Gastroesophageal sphincter (tissue), 4 donors: ENCODE measurements around the gene TMEM167B. TPM values are rescaled to one million over a fixed set of nuclear protein-coding genes. Genes with fewer than 3 reads are reported as not detected.

Source experiments
- ATAC-seq: fragments of 150-250 bp; one replicate; pipeline ENCODE4 v1.9.1; 2016; ENCODE audit warnings: mild to moderate bottlenecking, moderate library complexity
- H3K27ac ChIP-seq, 4 donors: fragments of 200-600 bp; sonication (generic) in 3 of 4; 1 replicate in 3 of 4; 2 replicates in 1 of 4; pipeline ENCODE4 v1.5.1; 2016 to 2019
- H3K27me3 ChIP-seq: fragments of 200-600 bp; sonication (generic); one replicate; pipeline ENCODE4 v1.5.1; 2019
- H3K36me3 ChIP-seq, 2 donors: fragments of 200-600 bp; sonication (generic); one replicate each; pipeline ENCODE4 v1.5.1; 2019; ENCODE audit warnings: control low read depth in 1 of 2
- H3K4me1 ChIP-seq, 3 donors: fragments of 200-600 bp; sonication (generic); 1 replicate in 2 of 3; 2 replicates in 1 of 3; pipeline ENCODE4 v1.5.1; 2016 to 2019; ENCODE audit warnings: control low read depth in 2 of 3
- H3K4me3 ChIP-seq, 2 donors: fragments of 200-600 bp; sonication (generic); one replicate each; pipeline ENCODE4 v1.5.1; 2019; ENCODE audit warnings: mild to moderate bottlenecking in 1 of 2, moderate library complexity in 1 of 2
- H3K9me3 ChIP-seq, 3 donors: fragments of 200-600 bp; sonication (generic); one replicate each; pipeline ENCODE4 v1.5.1; 2017 to 2019; ENCODE audit warnings: control low read depth in 2 of 3
- EP300 ChIP-seq: sonication (generic); formaldehyde crosslinking; IDR thresholded peaks from one replicate; pipeline ENCODE4 v1.6.1; 2017; ENCODE audit warnings: antibody characterized with exemption, mild to moderate bottlenecking
- POLR2A ChIP-seq, 2 donors: fragments of 450-650 bp; IDR thresholded peaks; one replicate each; pipeline ENCODE4 v1.6.1; 2017; ENCODE audit warnings: antibody characterized with exemption in 2 of 2, mild to moderate bottlenecking in 2 of 2, moderate library complexity in 1 of 2
- POLR2AphosphoS5 ChIP-seq: sonication (generic); formaldehyde crosslinking; IDR thresholded peaks from one replicate; pipeline ENCODE4 v1.6.1; 2017; ENCODE audit warnings: antibody characterized with exemption
- WGBS, 2 donors: methylation state at CpG; one replicate each; pipeline ENCODE4 v1.1.5; 2018; ENCODE audit warnings: low coverage in 1 of 2; 5-methylcytosine and 5-hydroxymethylcytosine counted together
- total RNA-seq, 4 donors: library from RNA; depleted of rRNA; stranded (reverse); fragments of >200 nt; gene quantifications; one replicate each; pipeline ENCODE4 v1.1.0, GENCODE V29; 2016
- TF ChIP-seq, protein P1 (sequence below), 4 experiments: fragments of 200-600 bp in 2 of 4; fragments of 450-650 bp in 2 of 4; sonication (generic) in 1 of 4; IDR thresholded peaks; one replicate each; pipeline ENCODE4 v1.5.1; 2017 to 2019; ENCODE audit warnings: antibody characterized with exemption in 4 of 4, mild to moderate bottlenecking in 2 of 4, moderate library complexity in 2 of 4

The TMEM167B gene
- total RNA-seq, 4 donors from 2014 or later: 29.3 to 42.3 (median 31.7) TPM

DNA sequence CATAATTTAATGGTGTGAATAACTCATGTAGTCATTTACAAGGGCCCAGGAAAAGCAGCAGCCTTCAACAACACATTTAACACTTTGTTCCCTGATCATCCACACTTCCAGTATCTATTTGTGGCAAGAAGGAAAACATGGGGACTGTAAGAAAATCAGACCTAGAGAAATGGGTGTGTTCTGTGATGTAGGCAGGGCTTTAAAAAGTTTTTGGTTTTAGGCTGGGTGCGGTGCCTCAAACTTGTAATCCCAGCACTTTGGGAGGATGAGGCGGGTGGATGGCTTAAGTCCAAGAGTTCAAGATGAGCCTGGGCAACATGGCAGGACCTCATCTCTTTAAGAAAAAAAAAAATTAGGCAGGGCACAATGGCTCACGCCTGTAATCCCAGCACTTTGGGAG lies 34.5 kb upstream of the TMEM167B start:
- Histone ChIP-seq H3K4me3 (no peak overlapping the region), H3K4me1 (no peaks in the 10 kb centered on the region), H3K27ac (no peak overlapping the region), H3K27me3 (peaks cover 4% of the 10 kb centered on the region), H3K9me3 (no peaks in the 10 kb centered on the region), H3K36me3 (no peaks in the 10 kb centered on the region)
- no peak for TF ChIP-seq POLR2AphosphoS5
- WGBS, 2 donors: 66 to 85% methylated on average over 3 of the region's 3 CpGs
- no peak for ATAC-seq

DNA sequence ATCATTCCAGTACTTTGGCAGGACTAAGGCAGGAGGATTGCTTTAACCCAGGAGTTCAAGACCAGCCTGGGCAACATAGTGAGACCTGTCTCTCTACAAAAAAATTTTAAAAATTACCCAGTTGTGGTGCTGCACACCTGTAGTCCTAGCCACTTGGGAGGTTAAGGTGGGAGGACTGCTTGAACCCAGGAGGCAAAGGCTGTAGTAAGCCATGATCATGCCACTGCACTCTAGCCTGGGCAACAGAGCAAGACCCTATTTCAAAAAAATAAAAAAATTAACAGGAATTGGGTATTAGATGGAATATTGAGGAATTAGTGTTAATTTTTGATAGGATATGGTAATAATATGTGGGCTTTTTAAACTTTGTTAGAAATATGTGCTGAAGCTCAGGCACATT lies 31.5 kb upstream of the TMEM167B start:
- no peak for TF ChIP-seq POLR2AphosphoS5
- TF ChIP-seq, protein P1, sequence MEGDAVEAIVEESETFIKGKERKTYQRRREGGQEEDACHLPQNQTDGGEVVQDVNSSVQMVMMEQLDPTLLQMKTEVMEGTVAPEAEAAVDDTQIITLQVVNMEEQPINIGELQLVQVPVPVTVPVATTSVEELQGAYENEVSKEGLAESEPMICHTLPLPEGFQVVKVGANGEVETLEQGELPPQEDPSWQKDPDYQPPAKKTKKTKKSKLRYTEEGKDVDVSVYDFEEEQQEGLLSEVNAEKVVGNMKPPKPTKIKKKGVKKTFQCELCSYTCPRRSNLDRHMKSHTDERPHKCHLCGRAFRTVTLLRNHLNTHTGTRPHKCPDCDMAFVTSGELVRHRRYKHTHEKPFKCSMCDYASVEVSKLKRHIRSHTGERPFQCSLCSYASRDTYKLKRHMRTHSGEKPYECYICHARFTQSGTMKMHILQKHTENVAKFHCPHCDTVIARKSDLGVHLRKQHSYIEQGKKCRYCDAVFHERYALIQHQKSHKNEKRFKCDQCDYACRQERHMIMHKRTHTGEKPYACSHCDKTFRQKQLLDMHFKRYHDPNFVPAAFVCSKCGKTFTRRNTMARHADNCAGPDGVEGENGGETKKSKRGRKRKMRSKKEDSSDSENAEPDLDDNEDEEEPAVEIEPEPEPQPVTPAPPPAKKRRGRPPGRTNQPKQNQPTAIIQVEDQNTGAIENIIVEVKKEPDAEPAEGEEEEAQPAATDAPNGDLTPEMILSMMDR (IDR thresholded peaks at IDR 0.05): no peak
- no peak for TF ChIP-seq POLR2A (IDR thresholded peaks at IDR 0.05)
- no peak for TF ChIP-seq EP300
- Histone ChIP-seq H3K27ac (no peak overlapping the region), H3K36me3 (peaks cover 0 to 20% of the 10 kb centered on the region in 2 donors), H3K27me3 (no peaks in the 10 kb centered on the region), H3K4me1 (no peaks in the 10 kb centered on the region), H3K4me3 (no peak overlapping the region), H3K9me3 (no peaks in the 10 kb centered on the region)
- ATAC-seq: no peak

DNA sequence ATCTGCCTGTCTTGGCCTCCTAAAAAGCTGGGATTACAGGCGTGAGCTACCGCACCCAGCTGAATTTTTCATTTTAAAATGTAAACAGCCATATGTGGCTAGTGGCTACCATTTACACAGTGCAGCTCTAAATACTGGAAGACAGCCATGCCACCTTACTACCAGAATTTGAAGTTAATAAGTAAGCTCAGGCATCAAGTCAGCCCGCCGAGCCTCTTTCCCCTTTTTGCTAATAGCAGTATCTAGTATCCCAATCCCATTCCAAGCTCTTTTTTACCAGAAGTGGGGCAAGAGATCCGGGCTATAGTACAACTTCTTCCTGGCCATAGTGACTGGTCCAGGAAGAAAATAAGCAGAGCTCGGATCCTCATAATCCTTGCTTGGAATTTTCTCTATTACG lies 29.9 kb upstream of the TMEM167B start:
- H3K36me3 ChIP-seq: peaks cover 0 to 37% of the 10 kb centered on the region in 2 donors
- H3K27ac ChIP-seq: no peak overlapping the region
- no peaks in the 10 kb centered on the region for H3K4me1 ChIP-seq
- TF ChIP-seq EP300: no peak
- TF ChIP-seq, protein P1 (IDR thresholded peaks at IDR 0.05): no peak
- TF ChIP-seq POLR2AphosphoS5: no peak
- no peak for TF ChIP-seq POLR2A (IDR thresholded peaks at IDR 0.05)
- H3K9me3 ChIP-seq: no peaks in the 10 kb centered on the region
- no peak for ATAC-seq
- no peak overlapping the region for H3K4me3 ChIP-seq
- no peaks in the 10 kb centered on the region for H3K27me3 ChIP-seq
- 45 to 83% methylated on average over 2 to 7 of the region's 7 CpGs for WGBS, 2 donors

DNA sequence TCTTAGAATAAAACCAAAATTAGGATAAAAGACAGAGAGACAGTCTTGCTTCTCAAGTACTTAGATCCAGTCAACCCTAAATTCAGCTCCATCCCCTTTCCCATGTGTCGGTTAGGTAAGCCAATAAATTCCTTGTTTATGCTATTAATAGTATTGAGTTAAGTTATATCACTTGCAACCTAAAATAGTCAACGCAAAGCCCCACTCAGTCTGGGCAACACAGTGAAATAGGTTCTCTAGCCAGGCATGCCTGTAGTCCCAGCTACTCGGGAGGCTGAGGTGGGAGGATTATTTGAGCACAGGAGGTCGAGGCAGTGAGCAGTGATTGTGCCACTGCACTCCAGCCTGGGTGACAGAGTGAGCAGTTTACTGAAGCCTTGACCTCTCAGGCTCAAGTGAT lies 29.4 kb upstream of the TMEM167B start:
- WGBS, 2 donors: 50% methylated on average over 4 of the region's 4 CpGs; no CpG with 5 or more reads in 1 of the 2 donors
- H3K27ac ChIP-seq: no peak overlapping the region
- no peaks in the 10 kb centered on the region for H3K4me1 ChIP-seq
- H3K36me3 ChIP-seq: peaks cover 0 to 41% of the 10 kb centered on the region in 2 donors
- no peaks in the 10 kb centered on the region for H3K27me3 ChIP-seq
- H3K4me3 ChIP-seq: no peak overlapping the region
- no peak for ATAC-seq
- TF ChIP-seq EP300: no peak
- no peak for TF ChIP-seq POLR2A (IDR thresholded peaks at IDR 0.05)
- TF ChIP-seq, protein P1 (IDR thresholded peaks at IDR 0.05): no peak
- TF ChIP-seq POLR2AphosphoS5: no peak
- H3K9me3 ChIP-seq: no peaks in the 10 kb centered on the region

DNA sequence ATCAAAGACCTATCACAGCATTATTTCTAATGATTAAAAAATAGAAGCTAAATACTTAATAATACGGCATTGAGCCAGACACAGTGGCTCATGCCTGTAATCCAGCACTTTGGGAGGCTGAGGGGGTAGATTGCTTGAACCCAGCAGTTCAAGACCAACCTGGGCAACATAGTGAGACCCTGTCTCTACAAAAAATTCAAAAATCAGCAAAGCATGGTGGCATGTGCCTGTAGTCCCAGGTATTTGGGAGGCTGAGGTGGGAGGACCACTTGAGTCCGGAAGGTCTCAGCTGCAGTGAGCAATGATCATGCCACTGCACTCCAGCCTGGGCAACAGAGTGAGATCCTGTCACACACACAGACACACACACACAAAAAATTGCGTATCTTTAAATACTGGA lies 25.4 kb upstream of the TMEM167B start:
- Histone ChIP-seq H3K9me3 (no peaks in the 10 kb centered on the region), H3K36me3 (peaks cover 0 to 73% of the 10 kb centered on the region in 2 donors), H3K27ac (no peak overlapping the region), H3K4me3 (no peak overlapping the region), H3K4me1 (no peaks in the 10 kb centered on the region), H3K27me3 (no peaks in the 10 kb centered on the region)
- TF ChIP-seq EP300 (no peak), POLR2AphosphoS5 (no peak), POLR2A (IDR thresholded peaks at IDR 0.05) (no peak)
- TF ChIP-seq, protein P1 (IDR thresholded peaks at IDR 0.05): no peak
- ATAC-seq: no peak
- 88 to 94% methylated on average over 2 to 3 of the region's 3 CpGs for WGBS, 2 donors
